ENCODE results near the gene CNOT6. TPM values are rescaled to one million over a fixed set of nuclear protein-coding genes. Genes with fewer than 3 reads are reported as not detected.

CNOT6 gene
- total RNA-seq, 1 donor from 2014 or later: 49.7 TPM

- no peak overlapping the region for H3K4me3 Mint-ChIP-seq
- intact Hi-C loops (cut with micrococcal nuclease): no loop called here
- no peaks in the 10 kb centered on the region for H3K36me3 Mint-ChIP-seq (ENCODE audit: low read depth)
- no peaks in the 10 kb centered on the region for H3K9me3 Mint-ChIP-seq
- no peaks in the 10 kb centered on the region for H3K4me1 Mint-ChIP-seq (ENCODE audit: low read depth)
- no peak overlapping the region for H3K27ac Mint-ChIP-seq
- H3K27me3 Mint-ChIP-seq (ENCODE audit: insufficient read depth): peaks cover 2% of the 10 kb centered on the region
- no peak for DNase-seq (ENCODE audit: low spot score)
Measured at GRCh38 chr5:180618487-180618828, 124.3 kb downstream of the CNOT6 start.

- H3K27me3 Mint-ChIP-seq (ENCODE audit: insufficient read depth): peaks cover 2% of the 10 kb centered on the region
- intact Hi-C loops (cut with micrococcal nuclease): no loop called here
- no peaks in the 10 kb centered on the region for H3K36me3 Mint-ChIP-seq (ENCODE audit: low read depth)
- no peak overlapping the region for H3K27ac Mint-ChIP-seq
- H3K9me3 Mint-ChIP-seq: no peaks in the 10 kb centered on the region
- no peaks in the 10 kb centered on the region for H3K4me1 Mint-ChIP-seq (ENCODE audit: low read depth)
- H3K4me3 Mint-ChIP-seq: no peak overlapping the region
- peak; percentile 20 for DNase-seq (ENCODE audit: low spot score)
Measured at GRCh38 chr5:180618829-180619562, 124.8 kb downstream of the CNOT6 start.

GRCh38 chr5:180619563-180619915, 125.4 kb downstream of the CNOT6 start:
- H3K27me3 Mint-ChIP-seq (ENCODE audit: insufficient read depth): peaks cover 2% of the 10 kb centered on the region
- H3K4me3 Mint-ChIP-seq: no peak overlapping the region
- DNase-seq (ENCODE audit: low spot score): no peak
- no peaks in the 10 kb centered on the region for H3K9me3 Mint-ChIP-seq
- intact Hi-C loops (cut with micrococcal nuclease): no loop called here
- H3K36me3 Mint-ChIP-seq (ENCODE audit: low read depth): no peaks in the 10 kb centered on the region
- no peaks in the 10 kb centered on the region for H3K4me1 Mint-ChIP-seq (ENCODE audit: low read depth)
- H3K27ac Mint-ChIP-seq: no peak overlapping the region

GRCh38 chr5:180620014-180620413, 125.8 kb downstream of the CNOT6 start:
- intact Hi-C loops (cut with micrococcal nuclease): no loop called here
- no peak overlapping the region for H3K27ac Mint-ChIP-seq
- H3K4me1 Mint-ChIP-seq (ENCODE audit: low read depth): no peaks in the 10 kb centered on the region
- H3K4me3 Mint-ChIP-seq: no peak overlapping the region
- no peak for DNase-seq (ENCODE audit: low spot score)
- H3K27me3 Mint-ChIP-seq (ENCODE audit: insufficient read depth): peaks cover 2% of the 10 kb centered on the region
- no peaks in the 10 kb centered on the region for H3K36me3 Mint-ChIP-seq (ENCODE audit: low read depth)
- no peaks in the 10 kb centered on the region for H3K9me3 Mint-ChIP-seq

GRCh38 chr5:180621311-180621710, 127.1 kb downstream of the CNOT6 start:
- Mint-ChIP-seq H3K27ac (no peak overlapping the region), H3K36me3 (ENCODE audit: low read depth) (no peaks in the 10 kb centered on the region), H3K4me1 (ENCODE audit: low read depth) (no peaks in the 10 kb centered on the region), H3K9me3 (no peaks in the 10 kb centered on the region), H3K4me3 (no peak overlapping the region), H3K27me3 (ENCODE audit: insufficient read depth) (peaks cover 2% of the 10 kb centered on the region)
- no peak for DNase-seq (ENCODE audit: low spot score)
- intact Hi-C loops (cut with micrococcal nuclease): no loop called here

GRCh38 chr5:180622910-180623309, 128.7 kb downstream of the CNOT6 start:
- Mint-ChIP-seq H3K27me3 (ENCODE audit: insufficient read depth) (peaks cover 2% of the 10 kb centered on the region), H3K9me3 (no peaks in the 10 kb centered on the region), H3K4me3 (no peak overlapping the region), H3K4me1 (ENCODE audit: low read depth) (no peaks in the 10 kb centered on the region), H3K36me3 (ENCODE audit: low read depth) (no peaks in the 10 kb centered on the region), H3K27ac (no peak overlapping the region)
- intact Hi-C loops (cut with micrococcal nuclease): no loop called here
- DNase-seq (ENCODE audit: low spot score): no peak

- no peak for DNase-seq (ENCODE audit: low spot score)
- no peak overlapping the region for H3K27ac Mint-ChIP-seq
- H3K27me3 Mint-ChIP-seq (ENCODE audit: insufficient read depth): peaks cover under 1% of the 10 kb centered on the region
- H3K36me3 Mint-ChIP-seq (ENCODE audit: low read depth): no peaks in the 10 kb centered on the region
- no peaks in the 10 kb centered on the region for H3K4me1 Mint-ChIP-seq (ENCODE audit: low read depth)
- intact Hi-C loops (cut with micrococcal nuclease): no loop called here
- H3K4me3 Mint-ChIP-seq: no peak overlapping the region
- H3K9me3 Mint-ChIP-seq: no peaks in the 10 kb centered on the region
Measured at GRCh38 chr5:180623411-180623834, 129.2 kb downstream of the CNOT6 start.

GRCh38 chr5:180623844-180624243, 129.7 kb downstream of the CNOT6 start:
- H3K27ac Mint-ChIP-seq: no peak overlapping the region
- H3K4me3 Mint-ChIP-seq: no peak overlapping the region
- no peaks in the 10 kb centered on the region for H3K9me3 Mint-ChIP-seq
- no peak for DNase-seq (ENCODE audit: low spot score)
- H3K36me3 Mint-ChIP-seq (ENCODE audit: low read depth): no peaks in the 10 kb centered on the region
- no peaks in the 10 kb centered on the region for H3K27me3 Mint-ChIP-seq (ENCODE audit: insufficient read depth)
- intact Hi-C loops (cut with micrococcal nuclease): no loop called here
- no peaks in the 10 kb centered on the region for H3K4me1 Mint-ChIP-seq (ENCODE audit: low read depth)

- DNase-seq (ENCODE audit: low spot score): no peak
- Mint-ChIP-seq H3K27me3 (ENCODE audit: insufficient read depth) (no peaks in the 10 kb centered on the region), H3K27ac (no peak overlapping the region), H3K4me1 (ENCODE audit: low read depth) (no peaks in the 10 kb centered on the region), H3K9me3 (no peaks in the 10 kb centered on the region), H3K36me3 (ENCODE audit: low read depth) (no peaks in the 10 kb centered on the region), H3K4me3 (no peak overlapping the region)
- intact Hi-C loops (cut with micrococcal nuclease): no loop called here
Measured at GRCh38 chr5:180624587-180624986, 130.4 kb downstream of the CNOT6 start.

- Mint-ChIP-seq H3K27ac (no peak overlapping the region), H3K4me3 (no peak overlapping the region), H3K27me3 (ENCODE audit: insufficient read depth) (no peaks in the 10 kb centered on the region), H3K9me3 (no peaks in the 10 kb centered on the region), H3K4me1 (ENCODE audit: low read depth) (no peaks in the 10 kb centered on the region), H3K36me3 (ENCODE audit: low read depth) (no peaks in the 10 kb centered on the region)
- no peak for DNase-seq (ENCODE audit: low spot score)
- intact Hi-C loops (cut with micrococcal nuclease): no loop called here
Measured at GRCh38 chr5:180625125-180625790, 131.1 kb downstream of the CNOT6 start.

- Mint-ChIP-seq H3K9me3 (no peaks in the 10 kb centered on the region), H3K27ac (no peak overlapping the region), H3K36me3 (ENCODE audit: low read depth) (no peaks in the 10 kb centered on the region), H3K4me3 (no peak overlapping the region), H3K4me1 (ENCODE audit: low read depth) (no peaks in the 10 kb centered on the region), H3K27me3 (ENCODE audit: insufficient read depth) (no peaks in the 10 kb centered on the region)
- intact Hi-C loops (cut with micrococcal nuclease): no loop called here
- DNase-seq (ENCODE audit: low spot score): no peak
Measured at GRCh38 chr5:180625791-180626660, 131.8 kb downstream of the CNOT6 start.

GRCh38 chr5:180626661-180627385, 132.6 kb downstream of the CNOT6 start:
- Mint-ChIP-seq H3K4me1 (ENCODE audit: low read depth) (no peaks in the 10 kb centered on the region), H3K27me3 (ENCODE audit: insufficient read depth) (no peaks in the 10 kb centered on the region), H3K36me3 (ENCODE audit: low read depth) (no peaks in the 10 kb centered on the region), H3K9me3 (no peaks in the 10 kb centered on the region), H3K4me3 (no peak overlapping the region), H3K27ac (no peak overlapping the region)
- intact Hi-C loops (cut with micrococcal nuclease): no loop called here
- no peak for DNase-seq (ENCODE audit: low spot score)

All from activated T-helper 1 cell treated with anti-CD3 and anti-CD28 coated beads, Interleukin-12 subunit alpha, Interleukin-12 subunit beta, Interleukin-2, Interleukin-4 antibody, amounts not matched to agents 30 ng/mL and 10 ng/mL and 1 ng/mL, durations not matched to agents 14 hours and 24 hours and 36 hours (primary cell).